Measurements from ENCODE around the gene IMPA2.

IMPA2 gene

GRCh38 chr18:11986061-11986460 is 4.8 kb downstream of the IMPA2 start:
- Histone ChIP-seq H3K79me2 (ENCODE audit: insufficient read depth, low read length) (no peaks in the 10 kb centered on the region), H2AFZ (ENCODE audit: low read length) (no peak overlapping the region), H3K4me3 (ENCODE audit: low read length, poor library complexity, severe bottlenecking) (no peak overlapping the region), H3K36me3 (ENCODE audit: insufficient read depth, low read length) (no peaks in the 10 kb centered on the region), H3K9ac (ENCODE audit: low read depth, low read length, poor library complexity, severe bottlenecking) (no peak overlapping the region), H3F3A (ENCODE audit: low read depth) (no peaks in the 10 kb centered on the region), H3K4me2 (ENCODE audit: low read depth, low read length, poor library complexity, severe bottlenecking) (no peak overlapping the region), H3K9me3 (ENCODE audit: insufficient read depth, low read depth, low read length) (no peaks in the 10 kb centered on the region), H3K27me3 (ENCODE audit: insufficient read depth, low read length, poor library complexity, severe bottlenecking) (no peaks in the 10 kb centered on the region), H4K20me1 (ENCODE audit: insufficient read depth, low read length, poor library complexity, severe bottlenecking) (no peaks in the 10 kb centered on the region), H3K4me1 (ENCODE audit: insufficient read depth, low read length, poor library complexity, severe bottlenecking) (peaks cover 10% of the 10 kb centered on the region), H3K9me2 (replicated peaks; ENCODE audit: low read depth, low read length) (no peaks in the 10 kb centered on the region)
- TF ChIP-seq CTCF (conservative IDR thresholded peaks at IDR 0.05; ENCODE audit: low read length): no peak
- no peak for TF ChIP-seq EZH2phosphoT487 (IDR thresholded peaks at IDR 0.05; ENCODE audit: borderline replicate concordance)

- Histone ChIP-seq H3K4me2 (ENCODE audit: low read depth, low read length, poor library complexity, severe bottlenecking) (no peak overlapping the region), H3K9me2 (replicated peaks; ENCODE audit: low read depth, low read length) (no peaks in the 10 kb centered on the region), H3K79me2 (ENCODE audit: insufficient read depth, low read length) (no peaks in the 10 kb centered on the region), H3K4me3 (ENCODE audit: low read length, poor library complexity, severe bottlenecking) (no peak overlapping the region), H3K9me3 (ENCODE audit: insufficient read depth, low read depth, low read length) (no peaks in the 10 kb centered on the region), H3K4me1 (ENCODE audit: insufficient read depth, low read length, poor library complexity, severe bottlenecking) (peaks cover 2% of the 10 kb centered on the region), H3K27me3 (ENCODE audit: insufficient read depth, low read length, poor library complexity, severe bottlenecking) (no peaks in the 10 kb centered on the region), H4K20me1 (ENCODE audit: insufficient read depth, low read length, poor library complexity, severe bottlenecking) (no peaks in the 10 kb centered on the region), H3F3A (ENCODE audit: low read depth) (no peaks in the 10 kb centered on the region), H2AFZ (ENCODE audit: low read length) (no peak overlapping the region), H3K36me3 (ENCODE audit: insufficient read depth, low read length) (no peaks in the 10 kb centered on the region), H3K9ac (ENCODE audit: low read depth, low read length, poor library complexity, severe bottlenecking) (no peak overlapping the region)
- no peak for TF ChIP-seq EZH2phosphoT487 (IDR thresholded peaks at IDR 0.05; ENCODE audit: borderline replicate concordance)
- TF ChIP-seq CTCF (conservative IDR thresholded peaks at IDR 0.05; ENCODE audit: low read length): no peak
Measured at GRCh38 chr18:11987527-11987926, 6.2 kb downstream of the IMPA2 start.

GRCh38 chr18:11989174-11989573 is 7.9 kb downstream of the IMPA2 start:
- Histone ChIP-seq H3K4me2 (ENCODE audit: low read depth, low read length, poor library complexity, severe bottlenecking) (no peak overlapping the region), H3K27me3 (ENCODE audit: insufficient read depth, low read length, poor library complexity, severe bottlenecking) (no peaks in the 10 kb centered on the region), H3K4me1 (ENCODE audit: insufficient read depth, low read length, poor library complexity, severe bottlenecking) (no peaks in the 10 kb centered on the region), H3F3A (ENCODE audit: low read depth) (no peaks in the 10 kb centered on the region), H3K9me2 (replicated peaks; ENCODE audit: low read depth, low read length) (no peaks in the 10 kb centered on the region), H2AFZ (ENCODE audit: low read length) (no peak overlapping the region), H3K9me3 (ENCODE audit: insufficient read depth, low read depth, low read length) (no peaks in the 10 kb centered on the region), H4K20me1 (ENCODE audit: insufficient read depth, low read length, poor library complexity, severe bottlenecking) (no peaks in the 10 kb centered on the region), H3K9ac (ENCODE audit: low read depth, low read length, poor library complexity, severe bottlenecking) (no peak overlapping the region), H3K36me3 (ENCODE audit: insufficient read depth, low read length) (no peaks in the 10 kb centered on the region), H3K79me2 (ENCODE audit: insufficient read depth, low read length) (no peaks in the 10 kb centered on the region), H3K4me3 (ENCODE audit: low read length, poor library complexity, severe bottlenecking) (no peak overlapping the region)
- TF ChIP-seq EZH2phosphoT487 (IDR thresholded peaks at IDR 0.05; ENCODE audit: borderline replicate concordance) (no peak), CTCF (conservative IDR thresholded peaks at IDR 0.05; ENCODE audit: low read length) (no peak)
